Measurements from ENCODE around the gene IFT172. TPM values are rescaled to one million over a fixed set of nuclear protein-coding genes. Genes with fewer than 3 reads are reported as not detected.
A peak's percentile ranks its signal among the peaks of the same experiment; 100 is the strongest.

Gene IFT172
- total RNA-seq, 1 donor from 2014 or later, result 38.4 TPM

DNA sequence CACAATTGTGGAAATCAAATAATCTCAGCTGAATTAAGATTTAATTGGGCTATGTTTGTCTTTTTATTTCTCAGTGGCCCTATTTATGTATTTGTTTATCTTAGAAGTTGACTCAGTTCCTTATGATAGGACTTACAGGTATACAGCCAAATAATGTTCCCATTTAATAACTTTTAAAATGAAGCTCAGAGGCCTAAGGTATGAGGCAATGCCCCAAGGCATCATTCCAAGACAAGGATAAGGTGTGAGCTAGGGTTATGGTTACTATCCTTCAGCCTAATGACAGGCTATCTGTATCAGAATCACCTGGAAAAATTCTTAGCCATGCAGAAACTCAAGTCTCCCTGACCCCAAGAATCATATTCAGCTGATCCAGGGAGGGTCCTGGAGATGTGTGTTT lies 68.5 kb downstream of the IFT172 start:
- TF ChIP-seq, protein P1, sequence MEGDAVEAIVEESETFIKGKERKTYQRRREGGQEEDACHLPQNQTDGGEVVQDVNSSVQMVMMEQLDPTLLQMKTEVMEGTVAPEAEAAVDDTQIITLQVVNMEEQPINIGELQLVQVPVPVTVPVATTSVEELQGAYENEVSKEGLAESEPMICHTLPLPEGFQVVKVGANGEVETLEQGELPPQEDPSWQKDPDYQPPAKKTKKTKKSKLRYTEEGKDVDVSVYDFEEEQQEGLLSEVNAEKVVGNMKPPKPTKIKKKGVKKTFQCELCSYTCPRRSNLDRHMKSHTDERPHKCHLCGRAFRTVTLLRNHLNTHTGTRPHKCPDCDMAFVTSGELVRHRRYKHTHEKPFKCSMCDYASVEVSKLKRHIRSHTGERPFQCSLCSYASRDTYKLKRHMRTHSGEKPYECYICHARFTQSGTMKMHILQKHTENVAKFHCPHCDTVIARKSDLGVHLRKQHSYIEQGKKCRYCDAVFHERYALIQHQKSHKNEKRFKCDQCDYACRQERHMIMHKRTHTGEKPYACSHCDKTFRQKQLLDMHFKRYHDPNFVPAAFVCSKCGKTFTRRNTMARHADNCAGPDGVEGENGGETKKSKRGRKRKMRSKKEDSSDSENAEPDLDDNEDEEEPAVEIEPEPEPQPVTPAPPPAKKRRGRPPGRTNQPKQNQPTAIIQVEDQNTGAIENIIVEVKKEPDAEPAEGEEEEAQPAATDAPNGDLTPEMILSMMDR (conservative IDR thresholded peaks at IDR 0.05), result no peak
- no peak overlapping the region for H3K27ac Mint-ChIP-seq (ENCODE audit: unreplicated experiment)
- no peaks in the 10 kb centered on the region for H3K36me3 Mint-ChIP-seq (ENCODE audit: low read depth)
- no peak overlapping the region for H3K4me3 Mint-ChIP-seq
- H3K9me3 Mint-ChIP-seq, result no peaks in the 10 kb centered on the region
- no peak for DNase-seq (ENCODE audit: low read depth, low spot score)
- H3K27me3 Mint-ChIP-seq (ENCODE audit: low read depth), result no peaks in the 10 kb centered on the region
- no peaks in the 10 kb centered on the region for H3K4me1 Mint-ChIP-seq

DNA sequence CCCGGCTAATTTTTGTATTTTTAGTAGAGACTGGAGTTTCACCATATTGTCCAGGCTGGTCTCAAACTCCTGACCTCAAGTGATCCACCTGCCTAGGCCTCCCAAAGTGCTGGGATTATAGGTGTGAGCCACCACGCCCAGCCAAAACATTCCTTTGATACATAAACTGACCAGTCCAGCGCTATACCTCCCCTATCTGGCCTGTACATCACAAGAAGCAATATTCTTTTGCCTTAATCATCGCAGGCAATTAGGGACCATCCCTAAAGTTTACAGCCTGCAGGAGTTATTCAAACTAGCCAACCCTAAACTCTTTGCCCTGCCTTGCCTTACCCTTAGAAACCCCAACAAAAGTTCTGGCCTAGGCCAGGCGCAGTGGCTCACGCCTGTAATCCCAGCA lies 73.4 kb downstream of the IFT172 start:
- peaks cover 4% of the 10 kb centered on the region for H3K27me3 Mint-ChIP-seq (ENCODE audit: low read depth)
- DNase-seq (ENCODE audit: low read depth, low spot score), result no peak
- no peak overlapping the region for H3K27ac Mint-ChIP-seq (ENCODE audit: unreplicated experiment)
- H3K9me3 Mint-ChIP-seq, result peaks cover 2% of the 10 kb centered on the region
- H3K4me3 Mint-ChIP-seq, result peak overlapping the region; percentile 19
- no peaks in the 10 kb centered on the region for H3K36me3 Mint-ChIP-seq (ENCODE audit: low read depth)
- TF ChIP-seq, protein P1 (conservative IDR thresholded peaks at IDR 0.05), result no peak
- H3K4me1 Mint-ChIP-seq, result peaks cover 4% of the 10 kb centered on the region

DNA sequence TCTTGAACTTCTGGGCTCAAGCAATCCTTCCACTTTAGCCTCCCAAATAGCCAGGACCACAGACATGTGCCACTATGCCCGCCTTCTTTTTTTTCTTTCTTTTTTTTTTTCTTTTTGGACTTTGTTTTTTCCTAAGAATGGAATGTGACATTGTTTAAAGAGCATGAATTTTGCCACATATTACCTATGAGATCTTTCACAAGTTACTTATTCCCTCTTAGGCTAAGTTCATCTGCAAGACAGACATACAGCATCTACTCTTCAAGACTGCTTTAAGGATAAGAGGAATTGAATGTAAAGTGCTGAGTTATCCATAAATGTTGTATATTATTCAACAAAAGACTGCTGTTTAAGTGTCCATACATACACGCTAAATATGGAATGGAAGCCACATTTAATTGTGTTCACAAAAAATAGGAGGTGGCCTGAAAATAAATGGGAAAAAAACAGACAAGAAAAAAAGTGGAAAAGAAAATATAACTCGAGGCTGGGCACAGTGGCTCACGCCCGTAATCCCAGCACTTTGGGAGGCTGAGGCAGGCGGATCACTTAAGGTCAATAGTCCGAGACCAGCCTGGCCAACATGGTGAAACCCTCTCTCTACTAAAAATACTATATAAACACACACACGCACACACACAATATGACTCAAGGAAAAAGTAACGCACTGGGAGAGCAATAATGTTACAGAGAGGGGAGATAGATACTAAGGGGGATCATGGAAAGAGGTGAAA lies 77.0 kb downstream of the IFT172 start:
- H3K27me3 Mint-ChIP-seq (ENCODE audit: low read depth), result peaks cover 4% of the 10 kb centered on the region

DNA sequence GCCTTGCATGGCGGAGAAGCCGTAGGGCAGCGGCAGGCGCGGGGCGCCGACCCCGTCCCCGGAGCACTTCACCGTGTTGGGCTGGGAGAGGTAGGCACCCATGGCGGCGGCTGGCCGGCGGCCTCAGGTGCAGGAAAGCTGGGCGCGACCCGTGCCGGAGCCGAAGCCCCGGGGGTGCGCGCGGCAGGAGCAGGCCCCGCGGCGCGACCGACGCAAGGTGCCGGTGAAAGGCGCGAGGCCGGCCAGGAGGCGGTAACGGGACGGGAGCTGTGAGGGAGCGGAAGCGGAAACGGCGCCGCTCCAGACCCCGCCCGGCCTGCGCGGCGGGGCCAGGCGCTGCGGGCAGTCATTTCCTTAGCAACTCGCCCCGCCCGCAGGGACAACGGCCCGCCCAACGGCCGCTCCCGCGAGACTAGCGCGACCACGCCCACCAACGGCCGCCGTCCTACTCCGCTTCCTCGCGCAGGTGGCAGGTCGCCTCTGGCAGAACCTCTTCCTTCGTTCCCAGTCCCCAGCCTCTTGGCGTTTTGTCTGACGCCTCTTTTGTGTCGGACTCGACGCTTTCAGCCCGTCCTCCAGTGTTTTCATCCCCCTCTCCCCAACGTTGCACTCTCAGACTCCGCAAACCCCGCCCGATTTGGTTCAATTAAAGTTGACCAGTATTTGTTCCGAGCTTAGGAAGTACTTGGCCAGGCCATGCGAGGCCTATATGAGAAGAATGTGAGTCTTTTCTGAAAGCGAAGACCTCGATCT lies 80.0 kb downstream of the IFT172 start, which contains the start of gene PPM1G:
Gene PPM1G (minus strand): TSS at position 271 of the 753 bp plus-strand sequence. CDS start 169 bp downstream, at position 102.
- H3K27me3 Mint-ChIP-seq (ENCODE audit: low read depth), result peaks cover 4% of the 10 kb centered on the region
- H3K4me1 Mint-ChIP-seq, result peaks cover 36% of the 10 kb centered on the region
- H3K9me3 Mint-ChIP-seq, result peaks cover 6% of the 10 kb centered on the region
- H3K27ac Mint-ChIP-seq (ENCODE audit: unreplicated experiment), result peak within 1 kb of the TSS; percentile 92
- DNase-seq (ENCODE audit: low read depth, low spot score), result peak; percentile 97
- peaks cover 3% of the 10 kb centered on the region for H3K36me3 Mint-ChIP-seq (ENCODE audit: low read depth)
- TF ChIP-seq, protein P1 (conservative IDR thresholded peaks at IDR 0.05), result no peak
- peak within 1 kb of the TSS; percentile 96 for H3K4me3 Mint-ChIP-seq

More for the DNA sequence above, 77.0 kb downstream of the IFT172 start:
- H3K9me3 Mint-ChIP-seq, result peaks cover 6% of the 10 kb centered on the region
- H3K4me1 Mint-ChIP-seq, result peaks cover 24% of the 10 kb centered on the region
- no peak overlapping the region for H3K27ac Mint-ChIP-seq (ENCODE audit: unreplicated experiment)
- peak overlapping the region; percentile 60 for H3K4me3 Mint-ChIP-seq
- H3K36me3 Mint-ChIP-seq (ENCODE audit: low read depth), result peaks cover 3% of the 10 kb centered on the region
- TF ChIP-seq, protein P1 (conservative IDR thresholded peaks at IDR 0.05), result no peak
- no peak for DNase-seq (ENCODE audit: low read depth, low spot score)

DNA sequence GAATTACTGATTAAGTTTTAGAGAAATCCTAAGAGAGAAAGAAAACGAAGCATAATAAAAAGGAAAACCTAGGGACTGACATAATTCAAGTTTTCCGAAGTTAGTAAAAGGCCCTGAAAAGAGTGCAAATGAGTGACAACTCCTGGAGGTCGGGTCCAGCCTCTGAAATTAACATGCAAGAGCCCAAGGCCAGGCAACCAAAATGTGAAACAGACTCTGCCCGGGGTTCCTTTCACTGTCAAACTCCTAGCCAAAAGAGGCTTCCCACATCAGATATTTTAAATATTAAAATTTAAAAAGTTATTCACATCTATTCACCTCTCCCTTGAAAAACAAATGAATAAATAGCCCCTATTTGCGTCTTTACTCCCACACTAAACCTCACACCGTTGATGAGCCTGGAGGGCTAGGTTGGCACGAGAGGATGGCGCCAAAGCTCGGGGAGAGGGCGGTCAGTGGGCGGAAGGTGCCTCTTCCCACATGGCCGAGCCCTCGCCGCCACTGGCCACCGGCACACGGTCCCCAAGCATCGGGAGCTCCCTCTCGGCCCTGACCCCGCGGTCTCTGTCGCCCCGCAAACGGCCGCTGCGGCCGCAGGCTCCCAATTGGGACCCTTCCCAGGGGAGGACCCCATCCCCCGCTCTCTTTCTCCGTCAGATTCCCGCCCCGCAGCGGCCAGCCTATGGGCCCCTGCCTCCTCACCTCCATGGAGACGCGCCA lies 80.8 kb downstream of the IFT172 start:
- Mint-ChIP-seq H3K36me3 (ENCODE audit: low read depth) (peaks cover 3% of the 10 kb centered on the region), H3K4me1 (peaks cover 36% of the 10 kb centered on the region), H3K9me3 (peaks cover 6% of the 10 kb centered on the region), H3K27me3 (ENCODE audit: low read depth) (peaks cover 4% of the 10 kb centered on the region), H3K27ac (ENCODE audit: unreplicated experiment) (peak overlapping the region; percentile 81), H3K4me3 (peak overlapping the region; percentile 96)
- DNase-seq (ENCODE audit: low read depth, low spot score), result no peak
- TF ChIP-seq, protein P1 (conservative IDR thresholded peaks at IDR 0.05), result no peak
